ENCODE data around the gene VPS41.

DNA sequence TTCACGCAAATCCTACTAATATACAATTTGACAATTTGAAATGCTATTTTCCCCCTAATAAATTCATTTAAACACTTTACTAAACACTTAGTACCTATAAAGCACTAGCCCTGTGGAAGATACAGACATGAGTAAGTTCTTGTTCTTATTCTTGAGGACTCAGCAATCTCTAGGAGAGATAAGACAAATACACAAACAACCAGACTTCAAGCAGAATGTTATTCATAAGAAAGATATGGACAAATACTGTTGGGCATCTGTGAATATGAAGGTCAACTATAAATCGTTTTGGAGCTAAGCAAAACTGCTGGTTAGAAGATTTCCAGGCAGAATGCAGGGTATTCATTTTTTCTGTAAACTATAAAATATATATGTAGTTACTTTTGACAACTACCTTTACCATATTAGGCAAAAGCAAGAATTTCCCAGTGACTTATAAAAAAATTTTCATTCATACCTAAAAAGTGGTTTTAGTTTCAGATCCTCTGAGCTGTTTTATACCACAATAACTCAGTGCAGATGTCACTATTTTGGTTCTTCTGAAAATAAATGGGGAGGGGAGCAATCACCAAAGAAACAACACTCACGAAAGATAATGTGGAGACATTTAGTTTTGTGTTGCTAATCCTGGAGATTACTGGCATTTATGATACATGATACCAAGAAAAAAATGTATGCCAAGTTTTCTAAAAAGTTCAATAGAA, 3.8 kb downstream of the VPS41 start:
- TF ChIP-seq, protein P1, sequence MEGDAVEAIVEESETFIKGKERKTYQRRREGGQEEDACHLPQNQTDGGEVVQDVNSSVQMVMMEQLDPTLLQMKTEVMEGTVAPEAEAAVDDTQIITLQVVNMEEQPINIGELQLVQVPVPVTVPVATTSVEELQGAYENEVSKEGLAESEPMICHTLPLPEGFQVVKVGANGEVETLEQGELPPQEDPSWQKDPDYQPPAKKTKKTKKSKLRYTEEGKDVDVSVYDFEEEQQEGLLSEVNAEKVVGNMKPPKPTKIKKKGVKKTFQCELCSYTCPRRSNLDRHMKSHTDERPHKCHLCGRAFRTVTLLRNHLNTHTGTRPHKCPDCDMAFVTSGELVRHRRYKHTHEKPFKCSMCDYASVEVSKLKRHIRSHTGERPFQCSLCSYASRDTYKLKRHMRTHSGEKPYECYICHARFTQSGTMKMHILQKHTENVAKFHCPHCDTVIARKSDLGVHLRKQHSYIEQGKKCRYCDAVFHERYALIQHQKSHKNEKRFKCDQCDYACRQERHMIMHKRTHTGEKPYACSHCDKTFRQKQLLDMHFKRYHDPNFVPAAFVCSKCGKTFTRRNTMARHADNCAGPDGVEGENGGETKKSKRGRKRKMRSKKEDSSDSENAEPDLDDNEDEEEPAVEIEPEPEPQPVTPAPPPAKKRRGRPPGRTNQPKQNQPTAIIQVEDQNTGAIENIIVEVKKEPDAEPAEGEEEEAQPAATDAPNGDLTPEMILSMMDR (conservative IDR thresholded peaks at IDR 0.05 in 1 of 2, IDR thresholded peaks at IDR 0.05 in 1 of 2; ENCODE audit: extremely low read depth in 1 of 2, insufficient read depth in 1 of 2, low read depth in 1 of 2, low read length in 2 of 2), result no peak
- TF ChIP-seq EZH2 (IDR thresholded peaks at IDR 0.05; ENCODE audit: borderline replicate concordance, low read length), result no peak

Measured in mammary epithelial cell (primary cell).